ENCODE data around the gene S100A1.
A peak's percentile ranks its signal among the peaks of the same experiment; 100 is the strongest.

S100A1 gene

GRCh38 chr1:153610811-153611301 lies 17.4 kb upstream of the S100A1 start:
- no peak for DNase-seq

- DNase-seq, result no peak
Observed at GRCh38 chr1:153611356-153611755, 16.9 kb upstream of the S100A1 start.

- DNase-seq, result no peak
Observed at GRCh38 chr1:153612111-153612754, 16.0 kb upstream of the S100A1 start.

GRCh38 chr1:153612755-153613331 lies 15.4 kb upstream of the S100A1 start, which contains the start of gene S100A16:
Gene S100A16, minus strand, starts transcription at chr1:153613137. Its CDS starts 4,986 bp downstream, at chr1:153608151.
- DNase-seq, result no peak

GRCh38 chr1:153613406-153613805 lies 14.8 kb upstream of the S100A1 start:
- no peak for DNase-seq

GRCh38 chr1:153614189-153614900 lies 13.9 kb upstream of the S100A1 start:
- DNase-seq, result no peak

- DNase-seq, result no peak
Observed at GRCh38 chr1:153614906-153615305, 13.3 kb upstream of the S100A1 start.

GRCh38 chr1:153615406-153615805 lies 12.8 kb upstream of the S100A1 start:
- no peak for DNase-seq

GRCh38 chr1:153616144-153616916 lies 11.9 kb upstream of the S100A1 start, which contains the start of gene S100A14:
Gene S100A14, minus strand, starts transcription at chr1:153616325. Its CDS starts 467 bp downstream, at chr1:153615858.
- no peak for DNase-seq

- DNase-seq, result no peak
Observed at GRCh38 chr1:153616917-153617311, 11.3 kb upstream of the S100A1 start.

GRCh38 chr1:153617663-153618062 lies 10.6 kb upstream of the S100A1 start:
- DNase-seq, result peak; percentile 60

GRCh38 chr1:153619171-153619570 lies 9.1 kb upstream of the S100A1 start:
- DNase-seq, result no peak

- DNase-seq, result no peak
Observed at GRCh38 chr1:153623101-153623500, 5.1 kb upstream of the S100A1 start.

GRCh38 chr1:153624965-153625611 lies 3.1 kb upstream of the S100A1 start:
- DNase-seq, result no peak

GRCh38 chr1:153626477-153626903 lies 1.7 kb upstream of the S100A1 start:
- no peak for DNase-seq

GRCh38 chr1:153626904-153627714 lies 1.1 kb upstream of the S100A1 start, which contains the start of gene S100A13:
Gene S100A13, minus strand, starts transcription at chr1:153627505. Its CDS starts 1,033 bp downstream, at chr1:153626472.
- no peak for DNase-seq

- DNase-seq, result no peak
Observed at GRCh38 chr1:153628638-153629342, 556 bp downstream of the S100A1 start.

- DNase-seq, result no peak
Observed at GRCh38 chr1:153629343-153629665, 1.1 kb downstream of the S100A1 start.

GRCh38 chr1:153629971-153630370 lies 1.7 kb downstream of the S100A1 start:
- no peak for DNase-seq

GRCh38 chr1:153630384-153630783 lies 2.1 kb downstream of the S100A1 start:
- DNase-seq, result no peak

Data from CD4-positive, alpha-beta T cell treated with Interferon gamma for 1 hour (primary cell).